Subcutaneous adipose tissue (tissue), 4 donors: Measurements from ENCODE around the gene MEIS2. TPM values are rescaled to one million over a fixed set of nuclear protein-coding genes. Genes with fewer than 3 reads are reported as not detected.

Experiments used
- total RNA-seq, 4 donors: library from RNA; depleted of rRNA; stranded (reverse); fragments of >200 nt; gene quantifications; one replicate each; pipeline ENCODE4 v1.1.0, GENCODE V29; 2016
- TF ChIP-seq, protein P1 (sequence below): fragments of 450-650 bp; IDR thresholded peaks from one replicate; pipeline ENCODE4 v1.5.1; 2016; ENCODE audit warnings: low read depth, mild to moderate bottlenecking, control low read depth, antibody characterized with exemption, moderate library complexity

The MEIS2 gene
- total RNA-seq, 4 donors from 2014 or later: 10.3 to 21.7 (median 14.9) TPM

DNA sequence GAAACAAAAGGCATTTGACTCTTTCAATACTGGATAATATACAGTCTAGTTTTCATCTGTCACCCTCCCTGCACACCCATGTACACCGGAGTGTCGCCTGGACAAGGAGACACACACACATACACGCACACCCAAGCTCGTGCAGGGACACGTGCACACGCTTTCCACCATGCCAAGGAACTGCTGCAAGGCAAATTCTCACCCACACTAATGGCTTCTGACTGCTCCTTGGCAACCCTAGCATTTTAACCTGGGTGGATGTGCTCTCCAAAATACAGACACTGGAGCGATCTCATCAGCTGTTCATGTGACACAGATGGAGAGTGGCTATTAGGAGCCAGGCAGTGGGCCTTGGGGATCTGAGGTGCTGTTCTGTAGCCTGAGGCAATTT lies 61.6 kb downstream of the MEIS2 start:
- TF ChIP-seq, protein P1, sequence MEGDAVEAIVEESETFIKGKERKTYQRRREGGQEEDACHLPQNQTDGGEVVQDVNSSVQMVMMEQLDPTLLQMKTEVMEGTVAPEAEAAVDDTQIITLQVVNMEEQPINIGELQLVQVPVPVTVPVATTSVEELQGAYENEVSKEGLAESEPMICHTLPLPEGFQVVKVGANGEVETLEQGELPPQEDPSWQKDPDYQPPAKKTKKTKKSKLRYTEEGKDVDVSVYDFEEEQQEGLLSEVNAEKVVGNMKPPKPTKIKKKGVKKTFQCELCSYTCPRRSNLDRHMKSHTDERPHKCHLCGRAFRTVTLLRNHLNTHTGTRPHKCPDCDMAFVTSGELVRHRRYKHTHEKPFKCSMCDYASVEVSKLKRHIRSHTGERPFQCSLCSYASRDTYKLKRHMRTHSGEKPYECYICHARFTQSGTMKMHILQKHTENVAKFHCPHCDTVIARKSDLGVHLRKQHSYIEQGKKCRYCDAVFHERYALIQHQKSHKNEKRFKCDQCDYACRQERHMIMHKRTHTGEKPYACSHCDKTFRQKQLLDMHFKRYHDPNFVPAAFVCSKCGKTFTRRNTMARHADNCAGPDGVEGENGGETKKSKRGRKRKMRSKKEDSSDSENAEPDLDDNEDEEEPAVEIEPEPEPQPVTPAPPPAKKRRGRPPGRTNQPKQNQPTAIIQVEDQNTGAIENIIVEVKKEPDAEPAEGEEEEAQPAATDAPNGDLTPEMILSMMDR: no peak

DNA sequence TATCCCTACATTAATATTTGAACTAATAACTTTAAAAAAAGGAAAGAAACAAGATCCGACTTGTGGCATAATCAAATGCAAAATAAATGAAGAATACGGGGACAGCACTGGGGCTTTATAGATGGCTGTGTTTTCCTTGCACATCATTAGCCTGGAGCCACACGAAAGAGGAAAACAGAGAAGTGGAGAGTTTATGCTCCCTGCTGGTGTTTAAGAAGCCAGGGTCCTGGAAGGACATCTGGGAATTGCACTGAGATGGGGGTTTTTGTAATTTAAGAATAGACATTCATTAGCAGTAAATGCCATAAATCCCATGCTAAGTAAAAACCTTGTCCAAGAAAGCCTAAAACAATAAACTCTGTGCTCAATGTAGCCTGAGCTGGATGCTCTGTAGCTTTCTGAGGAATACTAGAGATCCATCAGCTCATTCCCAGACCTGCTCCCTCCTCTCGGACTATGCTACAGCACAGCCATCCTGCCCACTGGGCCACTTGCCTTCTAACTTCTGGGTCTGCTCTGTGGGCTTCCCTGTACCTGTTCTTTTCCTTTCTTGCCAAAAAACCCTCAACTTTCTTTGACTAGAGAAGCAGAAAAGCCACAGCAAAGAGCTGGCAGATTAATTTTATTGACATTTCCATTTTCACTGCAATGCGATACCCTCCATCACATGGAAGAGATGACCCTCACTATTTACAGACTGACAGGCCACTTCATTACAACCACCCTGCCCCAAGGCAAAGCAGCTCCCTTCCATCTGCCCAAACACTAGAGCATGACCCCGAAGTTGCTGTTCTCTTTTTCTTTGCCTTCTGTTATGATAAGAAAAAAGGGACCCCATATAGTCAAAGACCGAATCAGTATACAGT lies 62.3 kb downstream of the MEIS2 start:
- TF ChIP-seq, protein P1: no peak

DNA sequence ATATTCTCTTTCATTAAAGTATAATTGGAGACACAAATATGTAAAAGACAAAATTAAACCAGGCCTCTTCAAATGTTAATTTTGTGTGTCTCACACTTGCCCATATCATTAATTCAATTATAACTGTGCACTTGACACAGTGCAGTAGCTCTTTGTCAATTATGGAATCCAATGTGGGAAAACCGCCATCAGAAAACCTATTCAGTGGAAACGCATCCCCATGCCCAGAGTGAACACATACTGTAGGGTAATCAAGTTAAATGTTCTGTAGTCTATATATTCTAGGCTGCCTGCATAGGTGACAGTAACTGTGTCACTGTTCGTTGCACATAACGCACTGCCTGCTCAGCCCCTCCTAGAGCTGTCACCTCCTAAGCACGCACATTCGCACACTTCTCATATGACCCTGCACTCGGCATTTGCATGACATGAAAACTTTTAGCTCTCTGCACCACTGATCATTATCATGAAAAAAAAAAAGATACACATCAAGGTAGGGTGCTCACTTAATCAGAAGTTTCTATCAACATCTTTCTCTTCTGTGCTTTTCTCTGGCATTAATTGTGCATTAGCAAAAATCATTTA lies 63.2 kb downstream of the MEIS2 start:
- TF ChIP-seq, protein P1: no peak

DNA sequence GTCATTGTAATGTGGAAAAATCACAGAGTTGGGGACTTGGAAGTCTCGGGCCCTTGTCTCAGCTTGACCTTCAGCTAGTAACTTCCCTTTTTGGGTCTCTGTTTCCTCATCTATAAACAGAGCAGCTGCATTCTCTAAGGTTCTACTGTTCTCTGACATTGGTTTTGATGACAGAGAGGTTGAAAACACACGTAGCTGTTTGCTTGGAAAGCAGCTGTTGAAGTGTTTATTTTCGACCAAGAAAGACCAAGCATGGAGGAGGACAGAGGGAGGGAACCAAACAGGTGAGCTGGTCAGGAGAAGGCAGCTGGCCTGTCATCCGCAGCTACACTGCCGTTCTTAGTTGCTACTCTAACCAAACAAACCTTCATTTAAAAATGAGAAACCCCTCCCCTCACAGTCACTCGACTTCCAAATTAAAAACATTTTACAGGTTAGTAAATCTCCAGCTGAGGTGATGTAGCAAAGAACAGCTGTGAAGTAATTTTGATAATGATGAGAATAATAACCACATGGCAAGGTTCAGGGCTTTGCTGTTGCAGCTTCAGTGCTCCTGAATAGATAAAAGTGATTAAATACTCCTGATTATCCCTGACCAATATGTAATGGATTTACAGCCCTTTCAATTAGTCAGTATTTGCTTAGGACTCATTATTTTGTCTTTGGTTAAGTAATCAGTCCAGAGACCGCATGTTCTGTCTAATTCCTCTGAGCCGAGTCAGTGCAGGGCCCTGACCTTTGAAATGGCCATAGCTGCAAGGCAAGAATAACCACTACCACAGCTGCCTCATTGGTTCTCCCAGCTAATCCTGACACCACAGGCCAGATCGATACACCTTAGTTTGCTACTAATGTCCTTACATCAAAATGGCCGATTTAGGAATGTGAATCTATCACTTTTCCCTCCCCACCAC lies 65.3 kb downstream of the MEIS2 start:
- TF ChIP-seq, protein P1: no peak

DNA sequence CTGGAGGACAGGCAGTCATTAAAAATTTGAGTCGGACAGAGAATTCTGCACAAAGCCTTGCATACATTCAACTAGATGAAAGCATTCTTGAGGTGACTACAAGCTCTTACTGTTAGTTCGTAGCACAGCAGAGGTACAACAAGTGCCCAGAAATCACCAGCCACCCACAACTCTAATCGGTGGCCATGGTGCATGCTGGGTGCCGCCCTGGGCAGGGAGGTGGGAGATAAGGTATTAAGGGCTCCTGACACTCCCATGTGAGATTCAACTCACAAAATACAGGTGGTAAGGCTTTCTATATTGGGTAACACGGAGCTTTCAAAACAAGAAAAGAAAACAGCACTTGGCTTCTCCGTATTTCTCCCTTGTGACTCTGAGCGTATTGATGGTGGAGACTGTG lies 66.0 kb downstream of the MEIS2 start:
- TF ChIP-seq, protein P1: no peak

DNA sequence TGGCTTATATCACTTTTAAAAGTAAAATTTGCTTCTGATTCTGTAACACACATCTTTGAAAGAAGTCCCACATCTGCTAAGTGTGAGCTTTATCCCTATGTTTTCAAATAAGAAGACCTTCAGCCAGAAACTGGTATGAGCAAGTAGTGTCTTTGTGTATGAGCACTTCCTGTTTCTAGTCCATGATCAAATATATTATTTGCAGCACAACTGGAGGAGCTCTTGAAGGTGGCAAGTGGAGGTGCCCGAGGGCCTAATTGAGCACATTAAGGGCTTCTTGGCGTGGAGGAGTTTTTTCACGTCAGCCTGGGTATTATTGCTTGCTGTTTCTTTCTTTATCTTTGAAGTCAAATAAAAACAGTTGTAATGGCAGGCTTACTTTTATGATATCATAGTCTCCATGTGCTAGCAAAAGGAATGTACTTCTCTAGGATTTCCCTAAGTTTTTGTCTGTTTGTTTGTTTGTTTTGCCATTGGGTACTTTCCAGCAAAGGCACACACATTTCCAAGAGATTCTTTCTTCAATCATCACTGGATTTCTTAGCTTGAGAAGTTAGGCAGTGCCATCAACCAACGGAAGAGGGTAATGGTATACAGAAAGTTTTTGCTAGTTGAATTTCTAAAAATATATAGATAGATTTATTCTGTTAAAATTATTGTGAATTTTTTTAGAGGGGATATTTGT lies 68.1 kb downstream of the MEIS2 start:
- TF ChIP-seq, protein P1: no peak
